ENCODE results near the gene ITPRIPL2. TPM values are rescaled to one million over a fixed set of nuclear protein-coding genes. Genes with fewer than 3 reads are reported as not detected.

ITPRIPL2 gene
- total and polyA plus RNA-seq, 2 of the 13 experiments (the other 11 are each of a cell fraction or from before 2014, with no cell fraction given), result 5.9 to 12.6 TPM

DNA sequence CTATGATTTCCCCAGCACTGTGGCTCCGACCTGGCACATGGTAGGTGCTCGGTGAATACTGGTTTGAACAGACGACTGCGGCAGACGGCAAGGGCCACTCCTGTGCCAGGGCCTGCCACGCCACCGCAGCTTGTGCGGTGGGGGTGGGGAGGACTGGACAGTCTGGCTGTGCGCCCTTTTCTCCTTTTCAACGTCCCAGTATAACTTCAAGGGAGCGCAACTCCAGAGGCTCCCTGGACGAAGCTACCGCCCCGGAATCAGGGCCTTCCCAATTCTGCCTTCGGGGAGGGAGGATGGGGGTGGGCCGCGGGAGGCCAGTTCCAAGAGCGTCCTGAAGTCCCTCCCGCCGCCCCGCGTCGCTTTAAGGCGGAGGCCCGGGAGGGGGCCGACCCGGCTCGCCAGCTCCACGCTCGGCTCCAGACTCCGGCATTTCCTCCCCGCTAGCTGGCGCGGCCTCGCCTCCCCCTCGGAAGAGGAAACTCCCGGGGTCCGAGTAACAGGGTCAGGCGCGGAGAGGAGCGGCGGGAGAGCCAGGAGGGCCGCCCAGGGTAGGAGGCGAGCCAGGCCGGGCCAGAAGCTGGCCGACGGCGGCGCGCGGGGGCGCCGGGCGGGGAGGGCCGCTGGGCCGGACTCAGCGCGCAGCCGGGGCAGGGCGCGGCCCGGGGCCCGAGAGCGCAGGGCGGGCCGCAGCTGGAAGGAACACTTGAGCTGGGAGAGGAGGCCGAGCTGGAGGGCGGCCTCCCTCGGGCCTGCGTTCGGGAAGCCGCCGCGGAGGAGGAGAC lies at the start of gene ITPRIPL2 (continued):
- no peak for TF ChIP-seq ZSCAN5A (CRISPR knock-in tag; IDR thresholded peaks at IDR 0.05; ENCODE audit: borderline replicate concordance)
- TF ChIP-seq ISX (CRISPR knock-in tag; conservative IDR thresholded peaks at IDR 0.05), result no peak
- TF ChIP-seq, protein P1, sequence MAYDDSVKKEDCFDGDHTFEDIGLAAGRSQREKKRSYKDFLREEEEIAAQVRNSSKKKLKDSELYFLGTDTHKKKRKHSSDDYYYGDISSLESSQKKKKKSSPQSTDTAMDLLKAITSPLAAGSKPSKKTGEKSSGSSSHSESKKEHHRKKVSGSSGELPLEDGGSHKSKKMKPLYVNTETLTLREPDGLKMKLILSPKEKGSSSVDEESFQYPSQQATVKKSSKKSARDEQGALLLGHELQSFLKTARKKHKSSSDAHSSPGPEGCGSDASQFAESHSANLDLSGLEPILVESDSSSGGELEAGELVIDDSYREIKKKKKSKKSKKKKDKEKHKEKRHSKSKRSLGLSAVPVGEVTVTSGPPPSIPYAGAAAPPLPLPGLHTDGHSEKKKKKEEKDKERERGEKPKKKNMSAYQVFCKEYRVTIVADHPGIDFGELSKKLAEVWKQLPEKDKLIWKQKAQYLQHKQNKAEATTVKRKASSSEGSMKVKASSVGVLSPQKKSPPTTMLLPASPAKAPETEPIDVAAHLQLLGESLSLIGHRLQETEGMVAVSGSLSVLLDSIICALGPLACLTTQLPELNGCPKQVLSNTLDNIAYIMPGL (CRISPR knock-in tag; IDR thresholded peaks at IDR 0.05; ENCODE audit: borderline replicate concordance in 1 of 2, low read depth in 1 of 2), result peak; percentile 86 to 92
- no peak for TF ChIP-seq ATF7 (IDR thresholded peaks at IDR 0.05)
- TF ChIP-seq ATF7 (CRISPR knock-in tag; IDR thresholded peaks at IDR 0.05), result no peak; the same call in 1 of the 2 replicates
- TF ChIP-seq EEA1 (CRISPR knock-in tag; IDR thresholded peaks at IDR 0.05; ENCODE audit: borderline replicate concordance), result no peak
- TF ChIP-seq, protein P2, sequence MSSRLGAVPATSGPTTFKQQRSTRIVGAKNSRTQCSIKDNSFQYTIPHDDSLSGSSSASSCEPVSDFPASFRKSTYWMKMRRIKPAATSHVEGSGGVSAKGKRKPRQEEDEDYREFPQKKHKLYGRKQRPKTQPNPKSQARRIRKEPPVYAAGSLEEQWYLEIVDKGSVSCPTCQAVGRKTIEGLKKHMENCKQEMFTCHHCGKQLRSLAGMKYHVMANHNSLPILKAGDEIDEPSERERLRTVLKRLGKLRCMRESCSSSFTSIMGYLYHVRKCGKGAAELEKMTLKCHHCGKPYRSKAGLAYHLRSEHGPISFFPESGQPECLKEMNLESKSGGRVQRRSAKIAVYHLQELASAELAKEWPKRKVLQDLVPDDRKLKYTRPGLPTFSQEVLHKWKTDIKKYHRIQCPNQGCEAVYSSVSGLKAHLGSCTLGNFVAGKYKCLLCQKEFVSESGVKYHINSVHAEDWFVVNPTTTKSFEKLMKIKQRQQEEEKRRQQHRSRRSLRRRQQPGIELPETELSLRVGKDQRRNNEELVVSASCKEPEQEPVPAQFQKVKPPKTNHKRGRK (CRISPR knock-in tag; IDR thresholded peaks at IDR 0.05), result no peak
- TF ChIP-seq HNRNPK (IDR thresholded peaks at IDR 0.05; ENCODE audit: low read depth, low read length, poor library complexity, severe bottlenecking), result no peak
- TF ChIP-seq, protein P3, sequence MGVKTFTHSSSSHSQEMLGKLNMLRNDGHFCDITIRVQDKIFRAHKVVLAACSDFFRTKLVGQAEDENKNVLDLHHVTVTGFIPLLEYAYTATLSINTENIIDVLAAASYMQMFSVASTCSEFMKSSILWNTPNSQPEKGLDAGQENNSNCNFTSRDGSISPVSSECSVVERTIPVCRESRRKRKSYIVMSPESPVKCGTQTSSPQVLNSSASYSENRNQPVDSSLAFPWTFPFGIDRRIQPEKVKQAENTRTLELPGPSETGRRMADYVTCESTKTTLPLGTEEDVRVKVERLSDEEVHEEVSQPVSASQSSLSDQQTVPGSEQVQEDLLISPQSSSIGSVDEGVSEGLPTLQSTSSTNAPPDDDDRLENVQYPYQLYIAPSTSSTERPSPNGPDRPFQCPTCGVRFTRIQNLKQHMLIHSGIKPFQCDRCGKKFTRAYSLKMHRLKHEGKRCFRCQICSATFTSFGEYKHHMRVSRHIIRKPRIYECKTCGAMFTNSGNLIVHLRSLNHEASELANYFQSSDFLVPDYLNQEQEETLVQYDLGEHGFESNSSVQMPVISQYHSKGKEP (CRISPR knock-in tag; IDR thresholded peaks at IDR 0.05), result peak; percentile 19; the same call in 1 of the 2 replicates
- TF ChIP-seq ZFAT (CRISPR knock-in tag; conservative IDR thresholded peaks at IDR 0.05), result no peak
- TF ChIP-seq, protein P4, sequence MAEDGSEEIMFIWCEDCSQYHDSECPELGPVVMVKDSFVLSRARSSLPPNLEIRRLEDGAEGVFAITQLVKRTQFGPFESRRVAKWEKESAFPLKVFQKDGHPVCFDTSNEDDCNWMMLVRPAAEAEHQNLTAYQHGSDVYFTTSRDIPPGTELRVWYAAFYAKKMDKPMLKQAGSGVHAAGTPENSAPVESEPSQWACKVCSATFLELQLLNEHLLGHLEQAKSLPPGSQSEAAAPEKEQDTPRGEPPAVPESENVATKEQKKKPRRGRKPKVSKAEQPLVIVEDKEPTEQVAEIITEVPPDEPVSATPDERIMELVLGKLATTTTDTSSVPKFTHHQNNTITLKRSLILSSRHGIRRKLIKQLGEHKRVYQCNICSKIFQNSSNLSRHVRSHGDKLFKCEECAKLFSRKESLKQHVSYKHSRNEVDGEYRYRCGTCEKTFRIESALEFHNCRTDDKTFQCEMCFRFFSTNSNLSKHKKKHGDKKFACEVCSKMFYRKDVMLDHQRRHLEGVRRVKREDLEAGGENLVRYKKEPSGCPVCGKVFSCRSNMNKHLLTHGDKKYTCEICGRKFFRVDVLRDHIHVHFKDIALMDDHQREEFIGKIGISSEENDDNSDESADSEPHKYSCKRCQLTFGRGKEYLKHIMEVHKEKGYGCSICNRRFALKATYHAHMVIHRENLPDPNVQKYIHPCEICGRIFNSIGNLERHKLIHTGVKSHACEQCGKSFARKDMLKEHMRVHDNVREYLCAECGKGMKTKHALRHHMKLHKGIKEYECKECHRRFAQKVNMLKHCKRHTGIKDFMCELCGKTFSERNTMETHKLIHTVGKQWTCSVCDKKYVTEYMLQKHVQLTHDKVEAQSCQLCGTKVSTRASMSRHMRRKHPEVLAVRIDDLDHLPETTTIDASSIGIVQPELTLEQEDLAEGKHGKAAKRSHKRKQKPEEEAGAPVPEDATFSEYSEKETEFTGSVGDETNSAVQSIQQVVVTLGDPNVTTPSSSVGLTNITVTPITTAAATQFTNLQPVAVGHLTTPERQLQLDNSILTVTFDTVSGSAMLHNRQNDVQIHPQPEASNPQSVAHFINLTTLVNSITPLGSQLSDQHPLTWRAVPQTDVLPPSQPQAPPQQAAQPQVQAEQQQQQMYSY (CRISPR knock-in tag; IDR thresholded peaks at IDR 0.05), result peak; percentile 94
- peak; percentile 76; the same call in 1 of the 2 replicates for TF ChIP-seq ZNF772 (CRISPR knock-in tag; IDR thresholded peaks at IDR 0.05)

All from HepG2 (cell line).